Activated gamma-delta T cell treated with anti-CD3 and anti-CD28 coated beads, Interleukin-2, amount 50 U/mL, for 16 hours (primary cell): Measurements from ENCODE around the gene NBAS.
"Not testable (repeated sequence)": the region's sequence is repeated elsewhere in the genome, so short reads cannot be mapped to it uniquely, and the experiment has no call there.

Experiments
- DNase-seq: peaks from one replicate; pipeline ENCODE4 v3.0.0-alpha.2; 2020; ENCODE audit warnings: low read depth

The NBAS gene

GRCh38 chr2:15412309-15412708 is 148.8 kb downstream of the NBAS start:
- no peak for DNase-seq

- no peak for DNase-seq
Observed at GRCh38 chr2:15410884-15411283, 150.2 kb downstream of the NBAS start.

- no peak for DNase-seq
Observed at GRCh38 chr2:15408759-15409158, 152.4 kb downstream of the NBAS start.

GRCh38 chr2:15407666-15408065 is 153.5 kb downstream of the NBAS start:
- DNase-seq: no peak

GRCh38 chr2:15404511-15404910 is 156.6 kb downstream of the NBAS start:
- not testable (repeated sequence) for DNase-seq

- DNase-seq: no peak
Observed at GRCh38 chr2:15400240-15400826, 160.8 kb downstream of the NBAS start.

- DNase-seq: no peak
Observed at GRCh38 chr2:15399241-15399640, 161.9 kb downstream of the NBAS start.

GRCh38 chr2:15391751-15392150 is 169.4 kb downstream of the NBAS start:
- DNase-seq: no peak

- DNase-seq: no peak
Observed at GRCh38 chr2:15389895-15390294, 171.2 kb downstream of the NBAS start.

- DNase-seq: no peak
Observed at GRCh38 chr2:15389326-15389700, 171.8 kb downstream of the NBAS start.

GRCh38 chr2:15388406-15389325 is 172.5 kb downstream of the NBAS start:
- DNase-seq: no peak

GRCh38 chr2:15385184-15385583 is 175.9 kb downstream of the NBAS start:
- no peak for DNase-seq

GRCh38 chr2:15383695-15384350 is 177.3 kb downstream of the NBAS start:
- no peak for DNase-seq

- DNase-seq: no peak
Observed at GRCh38 chr2:15378148-15378908, 182.8 kb downstream of the NBAS start.

- DNase-seq: no peak
Observed at GRCh38 chr2:15377202-15377601, 183.9 kb downstream of the NBAS start.

- DNase-seq: no peak
Observed at GRCh38 chr2:15372019-15372418, 189.1 kb downstream of the NBAS start.

GRCh38 chr2:15369129-15369528 is 192.0 kb downstream of the NBAS start:
- no peak for DNase-seq

GRCh38 chr2:15367715-15368114 is 193.4 kb downstream of the NBAS start:
- DNase-seq: no peak

GRCh38 chr2:15367205-15367604 is 193.9 kb downstream of the NBAS start:
- no peak for DNase-seq

GRCh38 chr2:15365411-15365810 is 195.7 kb downstream of the NBAS start:
- DNase-seq: no peak

GRCh38 chr2:15364561-15364960 is 196.6 kb downstream of the NBAS start:
- no peak for DNase-seq

- no peak for DNase-seq
Observed at GRCh38 chr2:15363734-15364133, 197.4 kb downstream of the NBAS start.
